Epithelial cell of proximal tubule (primary cell): ENCODE measurements around the gene BNIP5. TPM values are rescaled to one million over a fixed set of nuclear protein-coding genes. Genes with fewer than 3 reads are reported as not detected.

Source experiments
- DNase-seq: peaks from one replicate; pipeline ENCODE4 v3.0.0-alpha.2; 2011; ENCODE audit warnings: low read depth
- H3K4me3 ChIP-seq: 2 replicates; pipeline ENCODE4 v1.5.1; 2011; ENCODE audit warnings: low read depth, mild to moderate bottlenecking, low read length
- CTCF ChIP-seq: conservative IDR thresholded peaks from 2 replicates; pipeline ENCODE4 v1.5.1; 2012; ENCODE audit warnings: low read depth, mild to moderate bottlenecking, low read length
- total RNA-seq: library from RNA; depleted of rRNA; stranded (reverse); fragments of >200 nt; gene quantifications from 2 replicates; pipeline ENCODE4 v1.2.3, GENCODE V29; 2015

Gene BNIP5
- total RNA-seq, 1 donor from 2014 or later, result under 0.01 TPM

GRCh38 chr6:36378936-36379335, 42.2 kb upstream of the BNIP5 start:
- DNase-seq, result no peak
- no peak for TF ChIP-seq CTCF

GRCh38 chr6:36378243-36378920, 41.7 kb upstream of the BNIP5 start:
- TF ChIP-seq CTCF, result no peak
- no peak for DNase-seq
- no peak overlapping the region for H3K4me3 ChIP-seq

More at GRCh38 chr6:36378936-36379335, 42.2 kb upstream of the BNIP5 start:
- no peak overlapping the region for H3K4me3 ChIP-seq

GRCh38 chr6:36377594-36377993, 40.9 kb upstream of the BNIP5 start:
- no peak for DNase-seq
- TF ChIP-seq CTCF, result no peak

GRCh38 chr6:36376742-36377141, 40.1 kb upstream of the BNIP5 start:
- DNase-seq, result no peak
- H3K4me3 ChIP-seq, result no peak overlapping the region
- TF ChIP-seq CTCF, result no peak

More at GRCh38 chr6:36377594-36377993, 40.9 kb upstream of the BNIP5 start:
- H3K4me3 ChIP-seq, result no peak overlapping the region

- no peak for DNase-seq
- TF ChIP-seq CTCF, result no peak
- H3K4me3 ChIP-seq, result no peak overlapping the region
Observed at GRCh38 chr6:36376183-36376582, 39.5 kb upstream of the BNIP5 start.

- no peak for DNase-seq
- no peak overlapping the region for H3K4me3 ChIP-seq
- no peak for TF ChIP-seq CTCF
Observed at GRCh38 chr6:36375644-36376155, 39.0 kb upstream of the BNIP5 start.

GRCh38 chr6:36374972-36375371, 38.3 kb upstream of the BNIP5 start:
- DNase-seq, result no peak
- TF ChIP-seq CTCF, result no peak
- H3K4me3 ChIP-seq, result no peak overlapping the region
